Activated CD8-positive, alpha-beta memory T cell treated with anti-CD3 and anti-CD28 coated beads for 36 hours (primary cell): ENCODE results near the gene HMX3. TPM values are rescaled to one million over a fixed set of nuclear protein-coding genes. Genes with fewer than 3 reads are reported as not detected.

Experiments used
- total RNA-seq, 2 experiments: library from RNA; stranded (reverse); gene quantifications; one replicate each; pipeline ENCODE4 v1.2.3, GENCODE V29; 2021

Gene HMX3
- total RNA-seq, 2 experiments from 2014 or later: 0.25 to 0.42 TPM

Other genes with a start within 250 kb of the HMX3 start
- not detected for gene FAM24A, start 225.4 kb upstream of the HMX3 start, total RNA-seq
- 10 to 100 TPM; 10.1 to 10.9 TPM for gene C10orf88, start 181.7 kb upstream of the HMX3 start, total RNA-seq
- gene PSTK, start 155.6 kb upstream of the HMX3 start, total RNA-seq: 1 to 10 TPM; 4.9 to 6.3 TPM
- 10 to 100 TPM; 19.6 to 23.1 TPM for gene IKZF5, start 127.2 kb upstream of the HMX3 start, total RNA-seq
- 10 to 100 TPM; 26.6 to 27.0 TPM for gene ACADSB, start 127.0 kb upstream of the HMX3 start, total RNA-seq
- gene HMX2, start 12.2 kb downstream of the HMX3 start, total RNA-seq: not detected
- gene BUB3, start 18.4 kb downstream of the HMX3 start, total RNA-seq: 100 to 1,000 TPM; 270 to 277 TPM